22Rv1 (cell line): ENCODE data around the gene DRD2.

Source experiments
- CTCF ChIP-seq: fragments of 450-650 bp; IDR thresholded peaks from 2 replicates; pipeline ENCODE4 v1.5.1; 2017; ENCODE audit warnings: mild to moderate bottlenecking
- ZFX ChIP-seq: fragments of 450-650 bp; IDR thresholded peaks from 2 replicates; pipeline ENCODE4 v1.6.1; 2017; ENCODE audit warnings: antibody characterized with exemption, borderline replicate concordance

GRCh38 chr11:113493206-113493605, 18.0 kb upstream of the DRD2 start:
- TF ChIP-seq CTCF, result no peak
- TF ChIP-seq ZFX, result no peak
